ENCODE measurements around the gene OR1A1.

GRCh38 chr17:3222505-3222904, 15.0 kb downstream of the OR1A1 start:
- TF ChIP-seq EZH2 (IDR thresholded peaks at IDR 0.05; ENCODE audit: insufficient read depth, poor library complexity, severe bottlenecking) (no peak), EZH2phosphoT487 (IDR thresholded peaks at IDR 0.05; ENCODE audit: insufficient read depth, low read depth) (no peak)

Measured in GM23248 (cell line).